Measurements from ENCODE around the gene ECM2.
"Not testable (repeated sequence)": the region's sequence is repeated elsewhere in the genome, so short reads cannot be mapped to it uniquely, and the experiment has no call there.

The ECM2 gene

DNA sequence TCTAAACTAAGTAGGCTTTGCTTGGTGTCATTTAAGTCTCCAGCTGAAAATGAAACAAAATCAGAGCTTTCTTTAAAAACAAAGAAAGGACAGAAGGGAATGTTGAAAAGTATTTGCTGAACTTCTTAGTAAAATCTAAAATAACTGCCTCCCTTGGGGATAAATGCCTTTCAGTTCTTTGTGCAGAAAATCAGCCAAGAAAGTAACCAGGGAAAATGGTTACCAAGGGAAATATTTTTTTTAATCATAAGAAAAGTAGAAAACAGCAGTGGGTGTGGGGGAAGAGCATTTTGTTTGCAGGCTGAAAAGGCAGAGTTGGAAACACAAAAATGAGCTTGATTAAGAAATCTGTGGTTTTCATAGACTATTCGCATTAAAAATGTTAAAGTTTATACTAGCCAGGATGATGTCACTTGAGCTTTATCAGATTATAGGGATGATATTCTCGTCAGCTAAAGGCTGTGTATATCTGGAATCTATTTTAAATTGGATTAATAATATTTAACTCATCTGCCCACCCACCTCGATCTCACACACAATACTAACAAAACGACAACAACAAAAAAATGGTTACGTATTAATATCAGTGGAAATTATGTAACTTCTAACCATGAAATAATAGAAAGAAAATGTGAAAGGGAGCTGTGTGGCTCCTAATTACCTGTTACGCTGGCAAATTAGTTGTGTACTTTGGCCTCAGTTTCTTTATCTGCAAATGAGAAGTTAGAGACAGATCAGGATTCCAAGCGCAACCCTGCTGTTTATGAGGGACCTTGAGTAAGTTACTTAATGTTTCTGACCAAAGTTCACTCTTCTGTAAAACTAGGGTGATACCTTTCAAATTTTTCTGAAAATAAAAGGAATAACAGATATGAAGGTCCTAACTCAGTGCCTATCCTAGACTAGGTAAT is at the start of gene ECM2:
ECM2 (minus strand) TSS at position 51 of the 911 bp plus-strand sequence. CDS start 13,124 bp downstream, outside the sequence.
- DNase-seq, result no peak

DNA sequence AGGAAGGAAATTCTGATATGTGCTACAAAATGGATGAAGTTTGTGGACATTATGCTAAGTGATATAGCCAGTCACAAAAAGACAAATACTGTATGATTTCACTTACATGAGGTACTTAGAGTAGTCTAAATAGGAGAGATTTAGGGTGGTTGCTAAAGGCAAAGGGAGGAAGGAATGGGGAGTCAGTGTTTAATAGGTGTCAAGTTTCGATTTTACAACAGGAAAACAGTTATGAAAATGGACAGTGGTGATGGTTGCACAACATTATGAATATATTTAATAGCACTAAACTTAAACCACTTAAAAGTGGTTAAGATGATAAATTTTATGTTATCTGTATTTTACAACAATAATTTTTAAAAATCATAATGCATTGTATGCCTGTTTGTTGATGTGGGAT is 40.4 kb upstream of the ECM2 start:
- DNase-seq, result no peak

DNA sequence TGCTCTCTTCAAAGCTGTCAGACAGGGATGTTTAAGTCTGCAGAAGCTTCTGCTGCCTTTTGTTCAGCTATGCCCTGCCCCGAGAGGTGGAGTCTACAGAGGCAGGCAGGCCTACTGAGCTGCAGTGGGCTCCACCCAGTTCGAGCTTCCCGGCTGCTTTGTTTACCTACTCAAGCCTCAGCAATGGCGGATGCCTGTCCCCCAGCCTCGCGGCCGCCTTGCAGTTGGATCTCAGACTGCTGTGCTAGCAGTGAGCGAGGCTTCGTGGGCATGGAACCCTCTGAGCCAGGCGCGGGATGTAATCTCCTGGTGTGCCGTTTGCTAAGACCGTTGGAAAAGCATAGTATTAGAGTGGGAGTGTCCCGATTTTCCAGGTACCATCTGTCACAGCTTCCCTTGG is 37.8 kb upstream of the ECM2 start:
- DNase-seq, result not testable (repeated sequence)

DNA sequence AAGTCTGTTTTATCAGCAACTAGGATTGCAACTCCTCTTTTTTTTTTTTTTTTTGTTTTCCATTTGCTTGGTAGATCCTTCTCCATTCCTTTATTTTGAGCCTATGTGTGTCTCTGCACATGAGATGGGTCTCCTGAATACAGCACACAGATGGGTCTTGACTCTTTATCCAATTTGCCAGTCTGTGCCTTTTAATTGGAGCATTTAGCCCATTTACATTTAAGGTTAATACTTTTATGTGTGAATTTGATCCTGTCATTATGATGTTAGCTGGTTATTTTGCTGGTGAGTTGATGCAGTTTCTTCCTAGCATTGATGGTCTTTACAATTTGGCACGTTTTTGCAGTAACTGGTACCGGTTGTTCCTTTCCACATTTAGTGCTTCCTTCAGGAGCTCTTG is 36.1 kb upstream of the ECM2 start:
- DNase-seq, result not testable (repeated sequence)

DNA sequence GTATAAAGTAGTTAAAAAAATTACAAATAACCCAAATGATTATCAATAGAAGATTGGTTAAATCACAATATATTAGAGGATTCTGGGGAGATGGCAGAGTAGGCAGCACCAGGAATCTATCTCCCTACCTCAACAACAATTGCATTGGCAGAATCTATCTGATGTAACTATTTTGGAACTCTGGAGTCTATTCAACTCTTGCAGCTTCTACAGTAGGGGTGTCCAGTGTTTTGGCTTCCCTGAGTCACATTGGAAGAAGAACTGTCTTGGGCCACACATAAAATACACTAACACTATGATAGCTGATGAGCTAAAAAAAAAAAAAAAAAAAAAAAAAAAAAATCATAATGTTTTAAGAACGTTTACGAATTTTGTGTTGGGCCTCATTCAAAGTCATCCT is 29.2 kb upstream of the ECM2 start:
- no peak for DNase-seq

- DNase-seq, result no peak
Measured at GRCh38 chr9:92564504-92564903, 28.7 kb upstream of the ECM2 start.

DNA sequence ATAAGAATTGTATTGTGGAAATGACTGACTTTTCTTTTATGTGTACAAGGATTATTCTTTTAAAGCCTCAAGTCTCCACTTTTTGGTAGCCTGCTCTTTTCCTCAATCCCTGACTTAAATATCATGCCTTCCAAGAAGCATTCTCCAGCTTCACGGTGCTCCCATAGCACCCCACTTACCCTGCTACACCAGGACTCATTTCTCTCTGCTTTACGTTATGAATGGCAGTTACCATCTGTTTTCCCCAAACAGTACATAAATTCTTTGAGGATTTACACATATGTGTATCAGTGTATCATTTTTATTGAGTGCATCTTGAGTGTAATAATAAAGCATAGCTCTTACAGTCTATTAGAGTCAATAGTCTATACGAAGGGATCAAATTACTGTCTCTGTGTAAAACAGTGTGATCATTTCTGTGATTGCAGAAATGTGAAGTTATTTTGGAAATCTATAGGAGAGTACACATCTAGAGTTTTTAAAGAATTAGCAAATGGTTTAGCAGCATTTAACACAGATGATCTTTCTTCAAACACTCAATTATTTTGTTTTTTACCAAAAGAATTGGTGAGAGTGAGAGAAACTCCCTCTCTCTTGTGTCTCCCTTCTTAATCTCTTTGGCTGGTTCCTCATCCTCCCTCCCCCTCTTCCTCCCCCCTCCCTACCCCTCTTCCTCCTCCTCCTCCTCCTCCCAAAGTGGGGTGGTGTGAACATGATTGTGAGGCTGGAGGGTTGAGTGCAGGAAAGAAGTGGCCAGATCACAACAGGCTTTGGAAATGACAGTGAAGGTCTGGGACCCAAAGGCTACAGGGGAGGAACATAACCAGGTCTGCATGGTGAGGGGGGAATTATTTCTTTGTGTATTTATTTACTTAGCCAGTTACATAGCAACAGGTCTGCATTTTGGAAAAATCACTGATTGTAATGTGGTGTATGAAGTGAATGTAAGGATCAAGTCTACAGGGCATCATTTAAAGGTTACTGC is 27.6 kb upstream of the ECM2 start:
- no peak for DNase-seq

- DNase-seq, result no peak
Measured at GRCh38 chr9:92562461-92562967, 26.7 kb upstream of the ECM2 start.

DNA sequence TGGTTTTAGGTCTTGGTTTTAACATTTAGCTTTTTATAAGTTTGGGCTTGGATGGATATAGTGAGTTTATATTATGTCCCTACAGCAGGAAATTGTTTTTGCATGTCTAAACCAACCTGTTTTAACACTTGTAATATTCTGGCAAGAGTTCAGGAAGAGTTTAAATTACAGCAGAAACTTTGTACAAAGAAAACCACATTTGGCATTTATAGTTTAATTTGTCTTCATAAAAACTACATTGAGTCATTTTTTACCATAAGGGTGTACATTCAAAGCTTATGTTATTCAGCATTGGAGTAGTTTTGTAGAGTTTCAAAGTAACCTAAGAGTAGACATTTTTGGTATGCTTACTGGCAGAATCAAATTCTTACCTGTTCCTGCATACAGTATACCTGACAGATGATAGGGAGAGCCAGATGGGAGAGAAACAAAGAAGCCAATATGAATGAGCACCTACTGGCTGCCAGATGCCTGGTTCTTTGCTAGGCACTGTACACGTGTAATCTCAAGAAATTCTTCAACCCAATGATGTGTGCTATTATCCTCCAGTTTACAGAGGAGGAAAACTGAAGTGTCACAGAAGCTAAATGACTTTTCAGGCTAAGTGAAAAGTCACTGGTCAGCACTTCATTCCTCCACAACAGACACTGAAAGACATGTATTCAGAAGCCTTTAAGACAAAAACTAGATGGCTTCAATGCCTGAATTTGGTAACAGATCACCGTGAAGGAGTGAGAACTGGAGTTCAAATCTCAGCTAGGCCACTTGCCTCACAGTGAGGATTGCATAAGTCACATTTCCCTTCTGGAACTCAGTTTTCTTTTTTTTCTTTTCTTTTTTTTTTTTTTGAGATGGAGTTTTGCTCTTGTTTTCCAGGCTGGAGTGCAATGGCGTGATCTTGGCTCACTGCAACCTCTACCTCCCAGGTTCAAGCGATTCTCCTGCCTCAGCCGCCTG is 25.9 kb upstream of the ECM2 start:
- no peak for DNase-seq

DNA sequence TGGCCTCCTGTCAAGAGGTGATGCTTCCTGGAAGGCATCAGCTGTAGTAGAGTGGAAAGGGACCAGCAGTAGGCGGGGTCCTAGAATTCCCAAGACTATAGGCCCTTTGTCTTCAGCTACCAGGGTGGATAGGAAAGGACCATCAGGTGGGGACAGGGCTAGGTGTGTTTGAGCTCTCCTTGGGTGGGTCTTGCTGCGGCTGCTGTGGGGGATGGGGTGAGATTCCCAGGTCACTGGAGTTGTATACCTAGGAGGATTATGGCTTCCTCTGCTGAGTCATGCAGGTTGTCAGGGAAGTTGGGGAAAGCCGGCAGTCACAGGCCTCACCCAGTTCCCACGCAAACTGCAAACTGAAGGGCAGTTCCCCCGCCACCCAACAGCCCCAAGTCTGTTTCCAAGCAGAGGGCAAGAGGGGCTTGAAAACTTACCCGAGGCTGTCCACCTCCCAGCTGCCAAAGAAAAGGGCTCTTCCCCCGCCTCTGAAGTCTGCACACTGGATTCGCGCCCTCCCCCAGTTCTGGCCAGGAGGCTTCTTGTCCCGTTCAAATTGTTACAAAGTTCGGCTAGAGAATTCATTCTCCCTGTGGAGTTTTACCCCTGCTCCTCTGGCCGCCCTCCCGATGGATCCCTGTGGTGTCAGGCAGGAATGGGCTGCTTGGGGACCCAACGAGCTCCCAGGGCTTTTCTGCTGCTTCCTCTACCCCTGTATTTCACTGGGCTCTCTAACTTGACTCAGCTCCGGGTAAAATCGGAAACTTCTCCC is 23.0 kb upstream of the ECM2 start:
- DNase-seq, result no peak

DNA sequence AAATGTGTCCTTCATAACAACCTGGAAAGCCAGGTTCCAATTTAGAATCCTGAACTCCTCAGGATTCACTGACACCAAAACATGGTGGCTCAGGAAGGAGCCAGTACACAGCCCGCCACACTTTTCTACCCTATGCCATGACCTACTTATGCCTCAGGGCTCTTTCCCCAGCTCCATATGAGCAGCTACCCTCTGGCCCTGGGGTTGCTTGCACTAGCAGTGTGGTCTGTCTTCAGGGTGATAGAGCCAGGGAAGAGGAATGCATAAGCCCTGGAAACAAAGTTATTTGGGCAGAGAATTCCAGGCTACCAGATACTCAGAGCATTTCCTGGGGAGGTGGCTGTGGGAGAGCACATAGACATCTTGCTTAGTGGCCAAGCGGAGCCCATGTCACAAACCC is 15.0 kb upstream of the ECM2 start:
- no peak for DNase-seq

GRCh38 chr9:92547356-92547755 is 11.6 kb upstream of the ECM2 start:
- no peak for DNase-seq

DNA sequence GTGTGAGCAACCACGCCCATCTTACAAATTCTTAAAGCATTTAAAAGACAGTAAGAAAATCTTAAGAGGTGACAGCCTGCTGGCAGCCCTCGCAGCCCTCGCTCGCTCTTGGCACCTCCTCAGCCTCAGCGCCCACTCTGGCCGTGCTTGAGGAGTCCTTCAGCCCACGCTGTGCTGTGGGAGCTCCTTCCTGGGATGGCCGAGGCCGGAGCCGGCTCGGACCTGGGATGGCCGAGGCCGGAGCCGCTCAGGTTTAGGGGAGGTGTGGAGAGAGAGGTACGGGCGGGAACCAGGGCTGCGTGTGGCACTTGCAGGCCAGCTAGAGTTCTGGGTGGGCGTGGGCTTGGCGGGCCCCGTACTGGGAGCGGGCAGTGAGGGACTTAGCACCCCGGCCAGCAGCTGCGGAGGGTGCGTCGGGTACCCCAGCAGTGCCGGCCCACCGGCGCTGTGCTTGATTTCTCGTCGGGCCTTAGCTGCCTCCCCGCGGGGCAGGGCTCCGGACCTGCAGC is 9.3 kb upstream of the ECM2 start:
- DNase-seq, result no peak

DNA sequence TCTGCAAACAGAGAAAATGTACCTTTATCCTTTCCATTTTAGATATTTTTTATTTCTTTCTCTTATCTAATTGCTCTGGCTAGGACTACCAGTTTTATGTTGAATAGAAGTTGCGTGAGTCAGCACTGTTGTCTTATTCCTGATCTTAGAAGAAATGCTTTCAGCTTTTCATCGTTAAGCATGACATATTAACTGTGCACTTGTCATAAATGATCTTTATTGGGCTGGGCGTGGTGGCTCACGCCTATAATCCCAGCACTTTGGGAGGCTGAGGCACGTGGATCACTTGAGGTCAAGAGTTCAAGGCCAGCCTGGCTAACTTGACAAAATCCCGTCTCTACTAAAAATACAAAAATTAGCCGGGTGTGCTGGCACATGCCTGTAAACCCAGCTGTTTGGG is 8.2 kb upstream of the ECM2 start:
- no peak for DNase-seq

GRCh38 chr9:92538541-92538940 is 2.8 kb upstream of the ECM2 start:
- DNase-seq, result no peak

DNA sequence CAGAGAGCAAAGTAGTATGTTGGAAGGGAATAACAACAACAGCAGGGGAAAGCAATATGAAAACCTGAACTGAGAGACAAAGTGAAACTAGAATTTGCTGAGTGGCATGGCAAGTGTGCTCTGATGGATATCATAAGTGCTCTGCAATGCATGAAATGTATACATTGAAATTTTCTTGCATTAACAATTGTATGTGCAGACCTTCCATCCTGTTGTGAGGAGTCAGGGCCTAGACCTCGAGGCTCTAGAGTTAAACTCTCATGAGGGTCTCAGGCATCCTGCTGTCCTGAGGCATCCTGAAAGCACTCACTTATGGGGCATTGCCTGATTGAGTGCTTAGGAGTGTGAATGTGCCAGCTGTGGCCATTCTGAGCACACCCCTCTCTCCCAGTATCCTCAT is 1.1 kb downstream of the ECM2 start:
- no peak for DNase-seq

GRCh38 chr9:92534204-92534603 is 1.6 kb downstream of the ECM2 start:
- no peak for DNase-seq

GRCh38 chr9:92530893-92531292 is 4.9 kb downstream of the ECM2 start:
- no peak for DNase-seq

- DNase-seq, result no peak
Measured at GRCh38 chr9:92529124-92529523, 6.7 kb downstream of the ECM2 start.

DNA sequence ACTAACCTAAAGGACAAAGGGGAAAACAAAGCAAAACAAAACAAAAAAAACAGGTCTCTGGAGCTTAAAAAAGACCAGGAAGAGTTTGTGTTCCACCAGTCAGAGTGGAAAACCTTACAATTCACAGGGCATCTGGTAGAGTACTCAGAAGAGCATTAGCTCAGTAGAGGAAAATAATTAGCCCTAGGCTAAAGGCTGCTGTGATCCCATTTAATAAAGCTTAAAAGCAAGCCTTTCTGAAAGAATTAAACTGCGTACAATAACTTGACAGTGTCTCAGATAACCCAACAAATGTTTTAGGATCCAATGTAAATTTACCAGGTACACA is 7.3 kb downstream of the ECM2 start:
- DNase-seq, result no peak

GRCh38 chr9:92527832-92528521 is 7.8 kb downstream of the ECM2 start:
- DNase-seq, result no peak
